ENCODE results near the gene CARD14.

DNA sequence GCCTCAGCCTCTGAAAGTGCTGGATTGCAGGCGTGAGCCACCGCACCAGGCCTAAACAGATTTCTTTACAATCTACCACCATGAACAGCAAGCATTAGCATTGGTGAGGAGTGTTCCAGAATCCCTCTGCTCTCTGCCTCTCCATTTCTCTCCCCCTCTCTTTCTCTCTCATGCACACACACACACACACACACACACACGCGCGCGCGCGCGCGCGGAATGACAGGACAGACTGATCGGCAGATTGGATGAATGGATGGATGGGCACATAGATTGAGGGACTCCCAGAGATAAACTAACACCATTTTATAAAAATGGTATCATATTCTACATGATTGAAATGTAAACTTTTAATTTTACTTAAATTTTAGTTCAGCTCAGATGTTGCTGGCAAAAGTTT, 3.3 kb downstream of the CARD14 start:
- TF ChIP-seq CTCF (IDR thresholded peaks at IDR 0.05), result no peak
- TF ChIP-seq EZH2phosphoT487 (IDR thresholded peaks at IDR 0.05), result no peak
